OCI-LY7 (cell line): ENCODE data around the gene C9orf78. TPM values are rescaled to one million over a fixed set of nuclear protein-coding genes. Genes with fewer than 3 reads are reported as not detected.

Source experiments
- BruUV-seq: library from RNA; stranded (reverse); fragments of 400-500 nt; replicated peaks from 2 replicates; lab custom pipeline; 2021; lab: Mats Ljungman, UMichigan
- CTCF ChIA-PET: fragments of 300-600 bp; sonication (Branson Sonifier 250); formaldehyde crosslinking; loops from one replicate; lab custom pipeline; 2022; ENCODE audit warnings: antibody characterized with exemption; ENCODE audit not compliant: unreplicated experiment; lab: Charles Lee
- POLR2A ChIA-PET: fragments of 300-600 bp; sonication (Branson Sonifier 250); formaldehyde crosslinking; loops from one replicate; lab custom pipeline; 2022; ENCODE audit warnings: antibody characterized with exemption; lab: Charles Lee
- DNase-seq: peaks from one replicate; pipeline ENCODE4 v3.0.0-alpha.2; 2015; ENCODE audit warnings: low spot score
- H2AFZ ChIP-seq: fragments of 200-600 bp; sonication (generic), shearing (Covaris generic); 2 replicates; pipeline ENCODE4 v1.6.1; 2014; ENCODE audit warnings: mild to moderate bottlenecking, antibody characterized with exemption, low read length, moderate library complexity
- H3K27ac ChIP-seq: fragments of 200-600 bp; sonication (generic); 2 replicates; pipeline ENCODE4 v1.5.1; 2014; ENCODE audit warnings: mixed run types, low read depth, mild to moderate bottlenecking, moderate library complexity, low read length, inconsistent platforms; ENCODE audit not compliant: poor library complexity, severe bottlenecking
- H3K36me3 ChIP-seq: fragments of 200-600 bp; sonication (generic); 2 replicates; pipeline ENCODE4 v1.6.1; 2014; ENCODE audit warnings: mild to moderate bottlenecking, antibody characterized with exemption, low read length, moderate library complexity, mixed read lengths; ENCODE audit not compliant: insufficient read depth
- H3K4me1 ChIP-seq: fragments of 200-600 bp; sonication (generic); 2 replicates; pipeline ENCODE4 v1.5.1; 2014; ENCODE audit warnings: mild to moderate bottlenecking, low read length; ENCODE audit not compliant: insufficient read depth, poor library complexity, severe bottlenecking
- H3K4me2 ChIP-seq: fragments of 200-600 bp; sonication (generic); 2 replicates; pipeline ENCODE4 v1.6.1; 2014; ENCODE audit warnings: mild to moderate bottlenecking, low read length
- H3K4me3 ChIP-seq: fragments of 200-600 bp; sonication (generic); 2 replicates; pipeline ENCODE4 v1.5.1; 2014; ENCODE audit warnings: mild to moderate bottlenecking, low read depth, low read length; ENCODE audit not compliant: poor library complexity, severe bottlenecking
- H3K79me2 ChIP-seq: fragments of 200-600 bp; sonication (generic); 2 replicates; pipeline ENCODE4 v1.6.1; 2016; ENCODE audit warnings: low read depth, mild to moderate bottlenecking, low read length, moderate library complexity, mixed read lengths; ENCODE audit not compliant: insufficient read depth
- H3K9me2 ChIP-seq: fragments of 200-600 bp; sonication (generic); 2 replicates; pipeline ENCODE4 v1.6.1; 2016; ENCODE audit warnings: mild to moderate bottlenecking, low read length, mixed read lengths; ENCODE audit not compliant: insufficient read depth
- H3K9me3 ChIP-seq: fragments of 200-600 bp; sonication (generic); 2 replicates; pipeline ENCODE4 v1.6.1; 2014; ENCODE audit warnings: mild to moderate bottlenecking, mixed run types, low read length, mixed read lengths
- H4K20me1 ChIP-seq: fragments of 200-600 bp; sonication (generic); 2 replicates; pipeline ENCODE4 v1.6.1; 2014; ENCODE audit warnings: mild to moderate bottlenecking, antibody characterized with exemption, low read length, moderate library complexity, mixed read lengths; ENCODE audit not compliant: insufficient read depth
- CTCF ChIP-seq: fragments of 200-600 bp; sonication (generic); conservative IDR thresholded peaks from 2 replicates; pipeline ENCODE4 v1.5.1; 2014; ENCODE audit warnings: mild to moderate bottlenecking, antibody characterized with exemption, low read length, moderate library complexity, mixed read lengths
- EZH2phosphoT487 ChIP-seq: fragments of 200-600 bp; sonication (generic); IDR thresholded peaks from 2 replicates; pipeline ENCODE4 v1.6.1; 2018; ENCODE audit warnings: low read depth, borderline replicate concordance, mild to moderate bottlenecking, mixed run types, antibody characterized with exemption, low read length, moderate library complexity, mixed read lengths
- intact Hi-C: fragments of 100-400 bp; cut with micrococcal nuclease; formaldehyde crosslinking; loops from one replicate; pipeline ENCODE4 v1.10.0; 2022; ENCODE audit not compliant: unreplicated experiment
- total RNA-seq, 2 experiments: library from RNA; depleted of rRNA in 1 of 2; stranded (reverse); fragments of >200 nt in 1 of 2; shearing (Covaris generic) in 1 of 2; gene quantifications; 2 replicates each; pipeline ENCODE4 v1.2.3, GENCODE V29; 2014 to 2022

C9orf78 gene
- total RNA-seq, 2 experiments from 2014 or later: 49.4 to 60.6 TPM

- no TSS peak for BruUV-seq
- Histone ChIP-seq H3K4me2 (no peak overlapping the region), H3K79me2 (no peaks in the 10 kb centered on the region), H3K4me3 (no peak overlapping the region), H4K20me1 (no peaks in the 10 kb centered on the region), H2AFZ (no peak overlapping the region), H3K9me2 (no peaks in the 10 kb centered on the region), H3K4me1 (peaks cover 15% of the 10 kb centered on the region), H3K36me3 (peaks cover 25% of the 10 kb centered on the region; the same call in 1 of the 2 replicates), H3K27ac (no peak overlapping the region), H3K9me3 (no peaks in the 10 kb centered on the region)
- DNase-seq: no peak
- ChIA-PET POLR2A (interaction anchor here (0.8 kb wide), 1 partner anchor 36 kb away, joined by 7 read pairs; no protein-coding TSS in a partner anchor), CTCF (no interaction called here)
- TF ChIP-seq EZH2phosphoT487 (no peak), CTCF (no peak)
- intact Hi-C loops: no loop called here
Observed at GRCh38 chr9:129879991-129880653, 45.0 kb upstream of the C9orf78 start.

DNA sequence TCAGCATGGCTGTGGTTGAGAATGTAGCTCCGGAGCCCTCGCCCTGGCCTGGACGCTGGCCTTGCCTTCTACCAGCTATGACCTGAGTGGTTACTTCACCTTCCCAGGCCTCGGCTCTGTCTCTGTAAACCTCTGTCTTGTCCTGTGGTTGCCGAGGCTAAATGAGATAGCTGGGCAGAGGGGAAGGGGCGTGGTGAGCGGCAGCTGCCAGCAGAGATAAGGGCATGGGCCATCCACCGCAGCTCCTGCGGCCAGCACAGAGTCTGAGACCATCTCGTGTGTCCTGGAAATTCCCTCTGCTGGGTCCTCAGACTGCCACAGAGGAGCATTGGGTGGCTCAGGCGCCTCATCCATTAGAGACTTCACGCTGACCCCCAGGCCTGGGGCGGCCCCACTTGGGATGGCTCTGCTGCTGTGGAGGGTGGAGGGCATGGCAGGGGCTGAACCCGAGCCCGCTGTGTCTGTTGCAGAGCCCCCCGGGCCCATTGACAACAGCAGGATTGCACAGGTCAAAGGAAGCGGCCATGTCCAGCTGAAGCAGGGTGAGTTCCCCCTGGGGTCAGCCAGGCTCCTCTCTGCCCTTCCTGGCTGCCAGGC is 44.1 kb upstream of the C9orf78 start:
- intact Hi-C loops: no loop called here
- Histone ChIP-seq H3K4me2 (no peak overlapping the region), H3K79me2 (no peaks in the 10 kb centered on the region), H4K20me1 (no peaks in the 10 kb centered on the region), H3K4me1 (peaks cover 7% of the 10 kb centered on the region), H3K36me3 (peaks cover 28% of the 10 kb centered on the region; the same call in 1 of the 2 replicates), H3K4me3 (no peak overlapping the region), H3K9me2 (no peaks in the 10 kb centered on the region), H3K9me3 (no peaks in the 10 kb centered on the region), H2AFZ (no peak overlapping the region), H3K27ac (no peak overlapping the region)
- no peak for DNase-seq
- TF ChIP-seq CTCF: no peak
- no peak for TF ChIP-seq EZH2phosphoT487
- ChIA-PET CTCF (no interaction called here), POLR2A (no interaction called here)
- no TSS peak for BruUV-seq

GRCh38 chr9:129878291-129878690 is 43.2 kb upstream of the C9orf78 start:
- no peak overlapping the region for H3K4me3 ChIP-seq
- H3K9me2 ChIP-seq: no peaks in the 10 kb centered on the region
- no peaks in the 10 kb centered on the region for H3K9me3 ChIP-seq
- intact Hi-C loops: no loop called here
- no peak overlapping the region for H3K27ac ChIP-seq
- no peak for TF ChIP-seq EZH2phosphoT487
- TF ChIP-seq CTCF: no peak
- no peaks in the 10 kb centered on the region for H3K4me1 ChIP-seq
- BruUV-seq: no TSS peak
- ChIA-PET CTCF (no interaction called here), POLR2A (no interaction called here)
- H3K4me2 ChIP-seq: no peak overlapping the region
- peaks cover 28% of the 10 kb centered on the region; the same call in 1 of the 2 replicates for H3K36me3 ChIP-seq
- H2AFZ ChIP-seq: no peak overlapping the region
- H3K79me2 ChIP-seq: no peaks in the 10 kb centered on the region
- H4K20me1 ChIP-seq: no peaks in the 10 kb centered on the region
- DNase-seq: no peak
